Stimulated activated CD4-positive, alpha-beta T cell treated with anti-CD3 and anti-CD28 coated beads, Interleukin-4, amount 100 ng/mL, for 48 hours (primary cell): ENCODE results near the gene PKDREJ.
"Not testable (repeated sequence)": the region's sequence is repeated elsewhere in the genome, so short reads cannot be mapped to it uniquely, and the experiment has no call there.

Source experiments
- DNase-seq, 2 donors: peaks; one replicate each; pipeline ENCODE4 v3.0.0-alpha.2; 2020; ENCODE audit warnings: low read depth in 2 of 2

Gene PKDREJ

DNA sequence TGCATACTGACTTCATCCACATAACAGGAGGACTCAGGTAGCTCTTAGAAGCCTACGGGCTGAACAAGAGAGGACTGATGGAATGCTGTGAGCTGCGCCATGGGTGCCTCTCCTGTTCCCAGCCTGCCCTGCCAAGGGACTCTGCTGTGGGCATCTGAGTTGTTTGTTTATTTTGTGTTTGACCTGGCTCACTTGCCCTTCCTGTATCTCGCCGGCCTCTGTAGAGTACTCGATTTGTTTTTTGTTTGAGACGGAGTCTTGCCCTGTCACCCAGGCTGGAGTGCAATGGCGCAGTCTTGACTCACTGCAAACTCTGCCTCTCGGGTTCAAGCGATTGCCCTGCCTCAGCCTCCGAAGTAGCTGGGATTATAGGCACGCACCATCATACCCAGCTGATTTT is 6.4 kb upstream of the PKDREJ start:
- DNase-seq, result no peak

DNA sequence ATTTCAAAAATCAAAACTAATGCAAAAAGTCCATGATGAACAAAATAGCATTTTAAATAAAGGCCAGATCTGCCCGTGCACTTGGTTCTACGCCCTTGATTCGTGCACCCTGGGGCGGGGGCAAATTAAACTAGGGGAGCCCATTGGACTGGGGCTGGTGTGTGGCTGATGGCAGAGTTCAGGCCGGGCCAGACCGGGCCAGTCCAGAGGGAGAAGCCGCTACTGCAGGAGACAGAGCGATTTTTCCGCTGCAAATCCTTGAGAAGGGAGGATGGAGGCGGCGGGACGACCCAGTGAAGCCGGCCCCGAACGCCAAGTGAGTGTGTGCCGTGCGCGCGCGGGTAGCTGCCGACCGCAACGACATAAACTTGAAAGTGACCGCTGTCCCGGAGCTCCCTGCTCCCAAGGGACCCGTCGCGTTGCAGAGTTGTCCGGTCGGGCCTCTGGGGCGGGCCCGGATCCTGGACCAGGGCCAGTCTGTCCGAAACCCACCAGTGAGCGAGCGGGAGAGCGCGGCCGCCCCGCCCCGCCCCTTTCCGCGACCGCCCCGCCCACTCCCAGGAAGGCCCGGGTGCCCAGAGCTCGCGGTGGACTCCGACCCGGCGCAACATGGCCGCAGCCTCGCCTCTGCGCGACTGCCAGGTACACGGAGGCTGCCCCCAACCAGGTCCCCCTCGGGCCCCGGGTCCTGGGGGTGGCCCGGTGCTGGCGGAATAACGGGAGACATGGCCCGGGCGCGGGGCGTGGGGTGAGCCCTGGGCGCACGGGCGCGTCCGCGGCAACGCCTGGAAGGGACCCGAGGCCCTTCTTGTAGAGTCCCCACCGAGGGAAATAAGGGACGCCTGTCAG is 4.5 kb upstream of the PKDREJ start, which contains the start of gene TTC38:
Gene TTC38 (plus strand): TSS at position 578 of the 849 bp plus-strand sequence. CDS start 32 bp downstream, at position 610.
- DNase-seq, result no peak

GRCh38 chr22:46265627-46266026 is 2.5 kb upstream of the PKDREJ start:
- not testable (repeated sequence) for DNase-seq

GRCh38 chr22:46264520-46264919 is 1.4 kb upstream of the PKDREJ start:
- not testable (repeated sequence) for DNase-seq

GRCh38 chr22:46262449-46263215 is 511 bp downstream of the PKDREJ start:
- DNase-seq, result no peak

DNA sequence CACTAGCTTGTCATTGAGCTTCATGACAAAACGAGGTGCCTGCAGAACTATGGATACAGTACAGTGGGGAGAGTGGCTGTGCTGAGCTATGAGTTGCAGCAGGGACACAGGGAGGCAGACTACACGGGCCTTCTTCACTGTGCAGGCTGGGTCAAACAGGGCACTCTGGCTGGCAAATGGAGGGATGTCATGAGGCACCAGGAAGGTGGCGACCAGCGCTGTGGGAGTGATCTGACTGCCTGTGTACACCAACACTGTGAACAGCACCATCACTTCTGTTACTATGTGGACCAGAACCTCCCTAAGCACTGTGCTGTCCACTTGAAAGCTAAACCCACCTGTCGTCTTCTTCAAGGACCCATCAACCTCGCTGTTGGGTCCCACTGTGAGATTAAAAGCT is 3.1 kb downstream of the PKDREJ start:
- DNase-seq, result no peak

DNA sequence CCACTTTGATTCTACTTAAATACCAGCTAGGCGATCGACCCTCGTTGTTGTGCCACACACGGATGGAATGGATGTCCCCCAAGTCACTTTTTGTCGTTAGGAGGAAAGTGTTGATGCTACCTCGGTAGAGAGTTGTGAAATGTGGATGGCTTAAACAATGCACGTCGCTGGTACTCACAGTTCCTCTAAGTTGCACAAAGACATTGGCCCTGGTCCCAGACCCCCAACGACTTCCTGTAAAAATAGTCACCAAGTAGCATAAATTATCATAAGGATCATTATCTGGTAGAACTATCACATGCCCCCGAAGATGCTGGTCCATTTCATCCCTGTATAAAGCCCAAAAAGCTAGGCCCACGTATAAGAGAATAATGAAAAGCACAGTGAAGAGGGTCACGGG is 3.8 kb downstream of the PKDREJ start:
- DNase-seq, result no peak

GRCh38 chr22:46256358-46256958 is 6.7 kb downstream of the PKDREJ start:
- no peak for DNase-seq

- no peak for DNase-seq
These were observed 11.2 kb downstream of the PKDREJ start for GRCh38 chr22:46251816-46252380.

GRCh38 chr22:46251266-46251665 is 11.9 kb downstream of the PKDREJ start:
- no peak for DNase-seq

DNA sequence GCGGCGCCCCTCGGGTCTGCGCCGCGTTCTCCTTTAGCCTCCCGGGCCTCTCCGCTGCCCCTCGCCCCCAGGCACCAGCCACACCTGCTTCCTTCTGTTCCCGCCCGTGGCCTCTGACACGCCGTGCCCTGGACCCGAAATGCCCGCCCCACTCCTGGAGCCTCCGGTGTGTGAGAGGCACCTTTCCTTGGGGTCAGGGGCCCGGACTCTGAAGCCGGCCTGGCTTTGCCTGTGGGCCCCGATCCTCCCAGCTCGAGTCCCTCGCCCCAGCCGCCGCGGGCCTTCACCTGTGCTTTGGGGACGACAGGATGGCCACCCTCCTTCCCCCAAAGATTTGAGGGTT is 12.4 kb downstream of the PKDREJ start:
- no peak for DNase-seq

DNA sequence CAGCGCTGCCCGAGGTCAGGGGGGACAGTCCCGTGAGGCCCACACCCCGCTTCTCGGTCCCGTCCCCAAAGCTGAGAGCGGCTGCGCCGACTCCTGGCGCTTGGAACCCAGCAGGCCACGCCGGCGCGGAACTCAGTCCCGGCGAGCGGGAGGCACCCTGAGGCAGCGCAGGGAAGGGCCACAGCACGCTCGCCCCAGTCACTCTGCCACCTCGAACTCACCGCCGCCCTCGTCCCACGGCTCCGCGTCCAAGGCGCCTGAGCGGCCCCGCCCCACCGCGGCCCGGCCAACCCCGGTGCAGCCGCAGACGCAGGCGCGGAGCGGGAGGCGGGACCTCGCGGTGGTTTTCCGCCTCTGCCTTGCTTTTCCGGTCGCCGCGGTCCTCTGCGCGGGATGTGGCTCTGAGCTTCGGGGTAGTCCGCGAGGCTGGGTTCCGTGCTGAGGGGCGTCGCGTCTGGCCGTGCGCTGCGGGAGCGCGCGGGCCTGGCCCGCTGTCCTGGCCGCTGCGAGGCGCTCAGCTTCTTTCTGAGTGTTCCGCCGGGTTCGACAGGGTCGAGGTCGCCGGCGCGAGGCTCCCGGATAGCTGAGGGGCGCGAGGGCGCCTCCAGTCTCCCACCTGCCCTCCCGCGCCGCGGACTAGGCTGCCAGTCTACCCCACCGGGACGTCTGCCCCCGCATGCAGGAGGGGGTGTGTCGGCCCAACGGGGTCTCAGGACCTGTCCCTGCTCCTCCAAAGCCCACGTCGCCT is 12.9 kb downstream of the PKDREJ start, which contains the start of gene CDPF1:
Gene CDPF1 (minus strand): TSS at position 259 of the 748 bp plus-strand sequence. CDS start 2,009 bp downstream, outside the sequence.
- peak; percentile 80 to 87 for DNase-seq

GRCh38 chr22:46247443-46247975 is 15.6 kb downstream of the PKDREJ start:
- no peak for DNase-seq

GRCh38 chr22:46246178-46246577 is 17.0 kb downstream of the PKDREJ start:
- no peak for DNase-seq

DNA sequence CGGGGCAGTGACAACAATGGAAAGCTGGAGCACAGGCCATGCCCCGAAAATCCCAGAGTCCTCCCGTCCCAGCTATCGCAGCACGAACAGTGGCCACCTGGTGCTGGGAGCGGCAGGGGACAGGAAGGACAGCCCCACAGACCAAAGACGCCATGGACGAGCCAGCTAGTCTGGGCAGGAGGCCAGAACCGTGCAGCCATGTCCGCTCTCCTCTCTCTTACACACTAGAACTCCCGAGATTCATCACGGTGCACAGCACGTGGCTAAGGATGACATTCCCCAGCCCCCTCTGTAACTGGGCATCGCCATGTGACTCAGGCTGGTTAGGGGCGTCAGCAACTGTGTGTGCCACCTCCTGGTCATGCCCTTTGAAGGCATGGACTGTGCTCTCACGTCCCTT is 17.6 kb downstream of the PKDREJ start:
- DNase-seq, result no peak

GRCh38 chr22:46244771-46245170 is 18.4 kb downstream of the PKDREJ start:
- no peak for DNase-seq

GRCh38 chr22:46242076-46242475 is 21.1 kb downstream of the PKDREJ start:
- DNase-seq, result no peak

- DNase-seq, result no peak
These were observed 21.6 kb downstream of the PKDREJ start for GRCh38 chr22:46241396-46242007.

- DNase-seq, result no peak
These were observed 22.2 kb downstream of the PKDREJ start for GRCh38 chr22:46240907-46241306.

- no peak for DNase-seq
These were observed 22.6 kb downstream of the PKDREJ start for GRCh38 chr22:46240506-46240905.

GRCh38 chr22:46240073-46240472 is 23.1 kb downstream of the PKDREJ start:
- no peak for DNase-seq
